ENCODE measurements around the gene C17orf67.

Gene C17orf67

GRCh38 chr17:56850591-56850990 lies 16.9 kb upstream of the C17orf67 start:
- no peak overlapping the region for H3K4me3 Mint-ChIP-seq
- DNase-seq (ENCODE audit: low spot score), result no peak

GRCh38 chr17:56849131-56849530 lies 15.4 kb upstream of the C17orf67 start:
- H3K27ac Mint-ChIP-seq, result no peak overlapping the region
- H3K36me3 Mint-ChIP-seq (ENCODE audit: low read depth), result peaks cover 39% of the 10 kb centered on the region
- H3K9me3 Mint-ChIP-seq, result no peaks in the 10 kb centered on the region
- no peaks in the 10 kb centered on the region for H3K4me1 Mint-ChIP-seq (ENCODE audit: low read depth)
- H3K4me3 Mint-ChIP-seq, result no peak overlapping the region
- no peaks in the 10 kb centered on the region for H3K27me3 Mint-ChIP-seq (ENCODE audit: low read depth)
- no peak for DNase-seq (ENCODE audit: low spot score)

More at GRCh38 chr17:56850591-56850990, 16.9 kb upstream of the C17orf67 start:
- H3K9me3 Mint-ChIP-seq, result no peaks in the 10 kb centered on the region
- H3K27me3 Mint-ChIP-seq (ENCODE audit: low read depth), result no peaks in the 10 kb centered on the region
- no peaks in the 10 kb centered on the region for H3K4me1 Mint-ChIP-seq (ENCODE audit: low read depth)
- peaks cover 42% of the 10 kb centered on the region for H3K36me3 Mint-ChIP-seq (ENCODE audit: low read depth)
- H3K27ac Mint-ChIP-seq, result no peak overlapping the region

- H3K27ac Mint-ChIP-seq, result no peak overlapping the region
- H3K4me1 Mint-ChIP-seq (ENCODE audit: low read depth), result peaks cover 2% of the 10 kb centered on the region
- H3K27me3 Mint-ChIP-seq (ENCODE audit: low read depth), result no peaks in the 10 kb centered on the region
- DNase-seq (ENCODE audit: low spot score), result no peak
- no peaks in the 10 kb centered on the region for H3K9me3 Mint-ChIP-seq
- peaks cover 32% of the 10 kb centered on the region for H3K36me3 Mint-ChIP-seq (ENCODE audit: low read depth)
- no peak overlapping the region for H3K4me3 Mint-ChIP-seq
Observed at GRCh38 chr17:56847106-56847505, 13.4 kb upstream of the C17orf67 start.

- Mint-ChIP-seq H3K4me3 (no peak overlapping the region), H3K27me3 (ENCODE audit: low read depth) (no peaks in the 10 kb centered on the region), H3K27ac (no peak overlapping the region), H3K36me3 (ENCODE audit: low read depth) (peaks cover 30% of the 10 kb centered on the region), H3K4me1 (ENCODE audit: low read depth) (peaks cover 4% of the 10 kb centered on the region), H3K9me3 (no peaks in the 10 kb centered on the region)
- no peak for DNase-seq (ENCODE audit: low spot score)
Observed at GRCh38 chr17:56845934-56846333, 12.2 kb upstream of the C17orf67 start.

- H3K27ac Mint-ChIP-seq, result no peak overlapping the region
- no peak for DNase-seq (ENCODE audit: low spot score)
- H3K4me3 Mint-ChIP-seq, result no peak overlapping the region
- peaks cover 15% of the 10 kb centered on the region for H3K36me3 Mint-ChIP-seq (ENCODE audit: low read depth)
- no peaks in the 10 kb centered on the region for H3K27me3 Mint-ChIP-seq (ENCODE audit: low read depth)
- peaks cover 17% of the 10 kb centered on the region for H3K4me1 Mint-ChIP-seq (ENCODE audit: low read depth)
- H3K9me3 Mint-ChIP-seq, result no peaks in the 10 kb centered on the region
Observed at GRCh38 chr17:56842577-56842976, 8.9 kb upstream of the C17orf67 start.

GRCh38 chr17:56838687-56839086 lies 5.0 kb upstream of the C17orf67 start:
- H3K4me3 Mint-ChIP-seq, result no peak overlapping the region
- H3K4me1 Mint-ChIP-seq (ENCODE audit: low read depth), result peaks cover 27% of the 10 kb centered on the region
- DNase-seq (ENCODE audit: low spot score), result no peak
- H3K9me3 Mint-ChIP-seq, result no peaks in the 10 kb centered on the region
- H3K27me3 Mint-ChIP-seq (ENCODE audit: low read depth), result no peaks in the 10 kb centered on the region
- no peak overlapping the region for H3K27ac Mint-ChIP-seq
- H3K36me3 Mint-ChIP-seq (ENCODE audit: low read depth), result peaks cover 24% of the 10 kb centered on the region

GRCh38 chr17:56835264-56835585 lies 1.5 kb upstream of the C17orf67 start:
- Mint-ChIP-seq H3K27me3 (ENCODE audit: low read depth) (no peaks in the 10 kb centered on the region), H3K9me3 (no peaks in the 10 kb centered on the region), H3K27ac (peak overlapping the region; percentile 89), H3K36me3 (ENCODE audit: low read depth) (peaks cover 32% of the 10 kb centered on the region), H3K4me3 (peak overlapping the region; percentile 93), H3K4me1 (ENCODE audit: low read depth) (peaks cover 35% of the 10 kb centered on the region)
- DNase-seq (ENCODE audit: low spot score), result no peak

GRCh38 chr17:56834380-56835263 lies 902 bp upstream of the C17orf67 start:
- H3K9me3 Mint-ChIP-seq, result no peaks in the 10 kb centered on the region
- peak overlapping the region; percentile 93 for H3K4me3 Mint-ChIP-seq
- H3K36me3 Mint-ChIP-seq (ENCODE audit: low read depth), result peaks cover 32% of the 10 kb centered on the region
- H3K27ac Mint-ChIP-seq, result peak overlapping the region; percentile 89
- peaks cover 35% of the 10 kb centered on the region for H3K4me1 Mint-ChIP-seq (ENCODE audit: low read depth)
- peak; percentile 65 for DNase-seq (ENCODE audit: low spot score)
- no peaks in the 10 kb centered on the region for H3K27me3 Mint-ChIP-seq (ENCODE audit: low read depth)

- Mint-ChIP-seq H3K27me3 (ENCODE audit: low read depth) (no peaks in the 10 kb centered on the region), H3K4me1 (ENCODE audit: low read depth) (peaks cover 26% of the 10 kb centered on the region), H3K27ac (peak overlapping the region; percentile 83), H3K9me3 (no peaks in the 10 kb centered on the region), H3K4me3 (peak overlapping the region; percentile 88), H3K36me3 (ENCODE audit: low read depth) (peaks cover 36% of the 10 kb centered on the region)
- peak; percentile 62 for DNase-seq (ENCODE audit: low spot score)
Observed at GRCh38 chr17:56833057-56833808, 487 bp downstream of the C17orf67 start.

GRCh38 chr17:56832446-56832845 lies 1.3 kb downstream of the C17orf67 start:
- H3K36me3 Mint-ChIP-seq (ENCODE audit: low read depth), result peaks cover 35% of the 10 kb centered on the region
- H3K9me3 Mint-ChIP-seq, result no peaks in the 10 kb centered on the region
- no peaks in the 10 kb centered on the region for H3K27me3 Mint-ChIP-seq (ENCODE audit: low read depth)
- peak overlapping the region; percentile 88 for H3K4me3 Mint-ChIP-seq
- DNase-seq (ENCODE audit: low spot score), result no peak
- peak overlapping the region; percentile 62 for H3K27ac Mint-ChIP-seq
- H3K4me1 Mint-ChIP-seq (ENCODE audit: low read depth), result peaks cover 21% of the 10 kb centered on the region

GRCh38 chr17:56831369-56832095 lies 2.2 kb downstream of the C17orf67 start:
- Mint-ChIP-seq H3K36me3 (ENCODE audit: low read depth) (peaks cover 32% of the 10 kb centered on the region), H3K9me3 (no peaks in the 10 kb centered on the region), H3K4me3 (peak overlapping the region; percentile 88), H3K27ac (no peak overlapping the region), H3K27me3 (ENCODE audit: low read depth) (no peaks in the 10 kb centered on the region), H3K4me1 (ENCODE audit: low read depth) (peaks cover 14% of the 10 kb centered on the region)
- no peak for DNase-seq (ENCODE audit: low spot score)

GRCh38 chr17:56830726-56831368 lies 2.9 kb downstream of the C17orf67 start:
- DNase-seq (ENCODE audit: low spot score), result no peak
- peak overlapping the region; percentile 88 for H3K4me3 Mint-ChIP-seq
- no peak overlapping the region for H3K27ac Mint-ChIP-seq
- peaks cover 29% of the 10 kb centered on the region for H3K36me3 Mint-ChIP-seq (ENCODE audit: low read depth)
- no peaks in the 10 kb centered on the region for H3K27me3 Mint-ChIP-seq (ENCODE audit: low read depth)
- H3K4me1 Mint-ChIP-seq (ENCODE audit: low read depth), result peaks cover 12% of the 10 kb centered on the region
- H3K9me3 Mint-ChIP-seq, result no peaks in the 10 kb centered on the region

GRCh38 chr17:56826611-56827414 lies 6.9 kb downstream of the C17orf67 start:
- no peak overlapping the region for H3K4me3 Mint-ChIP-seq
- H3K27me3 Mint-ChIP-seq (ENCODE audit: low read depth), result no peaks in the 10 kb centered on the region
- no peak for DNase-seq (ENCODE audit: low spot score)
- H3K27ac Mint-ChIP-seq, result no peak overlapping the region
- H3K4me1 Mint-ChIP-seq (ENCODE audit: low read depth), result peaks cover 8% of the 10 kb centered on the region
- H3K36me3 Mint-ChIP-seq (ENCODE audit: low read depth), result peaks cover 22% of the 10 kb centered on the region
- no peaks in the 10 kb centered on the region for H3K9me3 Mint-ChIP-seq
